CD4-positive, alpha-beta T cell (primary cell): ENCODE data around the gene OR1Q1. TPM values are rescaled to one million over a fixed set of nuclear protein-coding genes. Genes with fewer than 3 reads are reported as not detected.

ENCODE experiments used
- ATAC-seq: fragments of 200-7000 bp; cut with Tn5 transposase; one replicate; pipeline ENCODE4 v1.10.0; 2022; ENCODE audit warnings: mild to moderate bottlenecking; ENCODE audit not compliant: poor library complexity
- CTCF ChIA-PET: fragments of 350-600 bp; sonication (Branson Sonifier 250); formaldehyde crosslinking; loops from one replicate; lab custom pipeline; 2021; ENCODE audit warnings: antibody characterized with exemption, inconsistent platforms; lab: Charles Lee
- POLR2A ChIA-PET: fragments of 350-600 bp; sonication (Branson Sonifier 250); formaldehyde crosslinking; loops from one replicate; lab custom pipeline; 2021; ENCODE audit warnings: antibody characterized with exemption, inconsistent platforms; lab: Charles Lee
- DNase-seq, 14 experiments: peaks; one replicate each; pipeline ENCODE4 v3.0.0-alpha.2; 2013 to 2020; ENCODE audit warnings: mixed read lengths in 2 of 14
- H3K27ac ChIP-seq, 2 donors: one replicate each; pipeline versions ENCODE4 v1.5.1 to v1.7.0; 2013; ENCODE audit warnings: low read length in 2 of 2, low read depth in 1 of 2, mild to moderate bottlenecking in 1 of 2
- H3K27me3 ChIP-seq, 2 experiments: 1 replicate in 1 of 2; 2 replicates in 1 of 2; pipeline versions ENCODE4 v1.6.1 to v1.7.0; 2013; ENCODE audit warnings: low read length in 2 of 2, control low read depth in 1 of 2, mild to moderate bottlenecking in 1 of 2, moderate library complexity in 1 of 2; ENCODE audit not compliant: insufficient read depth in 2 of 2, control insufficient read depth in 1 of 2
- H3K36me3 ChIP-seq: one replicate; pipeline ENCODE4 v1.6.1; 2013; ENCODE audit warnings: low read length, control low read depth; ENCODE audit not compliant: insufficient read depth
- H3K4me1 ChIP-seq: one replicate; pipeline ENCODE4 v1.6.1; 2013; ENCODE audit warnings: low read length, control low read depth; ENCODE audit not compliant: insufficient read depth
- H3K4me3 ChIP-seq: one replicate; pipeline ENCODE4 v1.5.1; 2013; ENCODE audit warnings: mild to moderate bottlenecking, low read length, moderate library complexity
- H3K9me3 ChIP-seq, 2 experiments: 1 replicate in 1 of 2; 2 replicates in 1 of 2; pipeline versions ENCODE4 v1.6.1 to v1.7.0; 2013; ENCODE audit warnings: low read length in 2 of 2, mild to moderate bottlenecking in 2 of 2, control low read depth in 1 of 2, moderate library complexity in 1 of 2; ENCODE audit not compliant: control insufficient read depth in 1 of 2, insufficient read depth in 1 of 2
- H3K27ac Mint-ChIP-seq: one replicate; pipeline ENCODE4 v1.8.0; 2020; ENCODE audit warnings: mixed read lengths
- H3K27me3 Mint-ChIP-seq: one replicate; pipeline ENCODE4 v1.8.0; 2021; ENCODE audit warnings: mixed read lengths
- H3K36me3 Mint-ChIP-seq: one replicate; pipeline ENCODE4 v1.8.0; 2021; ENCODE audit warnings: low read depth, mixed read lengths
- H3K4me1 Mint-ChIP-seq: one replicate; pipeline ENCODE4 v1.8.0; 2021; ENCODE audit warnings: low read depth, mixed read lengths
- H3K4me3 Mint-ChIP-seq: one replicate; pipeline ENCODE4 v1.8.0; 2020; ENCODE audit warnings: mild to moderate bottlenecking, mixed read lengths
- H3K9me3 Mint-ChIP-seq: one replicate; pipeline ENCODE4 v1.8.0; 2020; ENCODE audit warnings: mixed read lengths
- CTCF ChIP-seq: fragments of 200-600 bp; IDR thresholded peaks from one replicate; pipeline ENCODE4 v1.8.0; 2022; ENCODE audit warnings: antibody characterized with exemption, mild to moderate bottlenecking
- intact Hi-C, 2 experiments: fragments of 100-400 bp; cut with DNase I in 1 of 2; cut with micrococcal nuclease in 1 of 2; formaldehyde crosslinking; loops; one replicate each; pipeline versions ENCODE4 v1.15.1 to v1.9.0; 2023 to 2025; cut with DNase I, micrococcal nuclease
- total RNA-seq, 174 experiments: library from RNA in 2 of 174; stranded (reverse) in 2 of 174; gene quantifications; one replicate each; pipeline ENCODE4 v1.2.3 and lab custom pipeline; 2021 to 2026

The OR1Q1 gene
- total RNA-seq, 2 experiments from 2014 or later: not detected

GRCh38 chr9:122661416-122661815 lies 46.9 kb downstream of the OR1Q1 start, which contains the start of gene OR1L1:
Gene OR1L1, plus strand, starts transcription at chr9:122661716. Its CDS starts 0 bp downstream, at chr9:122661716.
- POLR2A ChIA-PET: no interaction called here
- no peaks in the 10 kb centered on the region for H3K36me3 ChIP-seq

More at GRCh38 chr9:122661416-122661815, 46.9 kb downstream of the OR1Q1 start, which contains the start of gene OR1L1:
- Mint-ChIP-seq H3K4me1 (no peaks in the 10 kb centered on the region), H3K9me3 (no peaks in the 10 kb centered on the region), H3K4me3 (no peak within 1 kb of the TSS), H3K27me3 (peaks cover 28% of the 10 kb centered on the region), H3K27ac (no peak within 1 kb of the TSS), H3K36me3 (no peaks in the 10 kb centered on the region)
- Histone ChIP-seq H3K4me1 (no peaks in the 10 kb centered on the region), H3K4me3 (no peak within 1 kb of the TSS), H3K27me3 (no peaks in the 10 kb centered on the region), H3K9me3 (peaks cover 0 to 4% of the 10 kb centered on the region in 2 experiments), H3K27ac (no peak within 1 kb of the TSS)
- intact Hi-C loops: no loop called here
- CTCF ChIA-PET: no interaction called here
- no peak for ATAC-seq
- no peak for DNase-seq
- no peak for TF ChIP-seq CTCF

Other genes starting within 250 kb of the OR1Q1 start
- under 1 TPM; 0.14 to 0.27 TPM for gene PTGS1, start 243.7 kb upstream of the OR1Q1 start, total RNA-seq
- not detected for gene OR1J1, start 136.8 kb upstream of the OR1Q1 start, total RNA-seq
- not detected for gene OR1J2, start 103.9 kb upstream of the OR1Q1 start, total RNA-seq
- gene OR1J4, start 95.6 kb upstream of the OR1Q1 start, total RNA-seq: not detected
- gene OR1N1, start 87.4 kb upstream of the OR1Q1 start, total RNA-seq: not detected
- not detected for gene OR1N2, start 61.6 kb upstream of the OR1Q1 start, total RNA-seq
- not detected for gene OR1L8, start 31.4 kb upstream of the OR1Q1 start, total RNA-seq
- gene OR1B1, start 42.9 kb downstream of the OR1Q1 start, total RNA-seq: not detected
- gene OR1L1, start 47.0 kb downstream of the OR1Q1 start, total RNA-seq: not detected
- gene OR1L3, start 60.4 kb downstream of the OR1Q1 start, total RNA-seq: not detected
- gene OR1L4, start 109.3 kb downstream of the OR1Q1 start, total RNA-seq: not detected
- gene OR1L6, start 127.6 kb downstream of the OR1Q1 start, total RNA-seq: not detected
- not detected for gene OR5C1, start 174.2 kb downstream of the OR1Q1 start, total RNA-seq
- not detected for gene OR1K1, start 185.4 kb downstream of the OR1Q1 start, total RNA-seq
- gene PDCL, start 213.8 kb downstream of the OR1Q1 start, total RNA-seq: 10 to 100 TPM; 26.6 to 27.3 TPM